HepG2 (cell line): Measurements from ENCODE around the gene KBTBD2. TPM values are rescaled to one million over a fixed set of nuclear protein-coding genes. Genes with fewer than 3 reads are reported as not detected.
"Not testable (repeated sequence)": the region's sequence is repeated elsewhere in the genome, so short reads cannot be mapped to it uniquely, and the experiment has no call there.

Source experiments
- ATAC-seq: fragments of 200-7000 bp; cut with Tn5 transposase; 3 replicates; pipeline ENCODE4 v1.9.1; 2020; ENCODE audit warnings: mild to moderate bottlenecking, moderate library complexity
- BruUV-seq: library from RNA; stranded (reverse); fragments of 400-500 nt; replicated peaks from 2 replicates; lab custom pipeline; 2021; lab: Mats Ljungman, UMichigan
- CTCF ChIA-PET: fragments of 300-600 bp; formaldehyde crosslinking; extraction: SDS; loops from one replicate; lab custom pipeline; 2021; ENCODE audit warnings: low total read pairs, inconsistent platforms, low intra/inter-chr PET ratio; lab: Yijun Ruan, JAX
- POLR2A ChIA-PET: fragments of 350-600 bp; sonication (Branson Sonifier 250); formaldehyde crosslinking; loops from one replicate; lab custom pipeline; 2020; ENCODE audit warnings: antibody characterized with exemption, inconsistent platforms; lab: Yijun Ruan, JAX
- DNase-seq: peaks from one replicate; pipeline ENCODE4 v3.0.0-alpha.2; 2015; ENCODE audit warnings: low spot score
- FAIRE-seq: peaks from 3 replicates; lab custom pipeline; 2011; peaks lifted over from hg19 to GRCh38; lab: Jason Lieb, UNC
- H2AFZ ChIP-seq: one replicate; pipeline ENCODE4 v1.6.1; 2011; ENCODE audit warnings: low read length, inconsistent platforms
- H3K27ac ChIP-seq: fragments of 300-600 bp; 3 replicates; pipeline ENCODE4 v1.8.0; 2011; ENCODE audit warnings: mixed run types, mild to moderate bottlenecking, mixed read lengths, low read length, inconsistent platforms; ENCODE audit not compliant: insufficient read depth; ENCODE audit errors: extremely low read length
- H3K27me3 ChIP-seq, 2 experiments: fragments of 200-600 bp in 1 of 2; 2 replicates in 1 of 2; 3 replicates in 1 of 2; pipeline versions ENCODE4 v1.6.0 to v1.8.0; 2011; ENCODE audit warnings: low read length in 2 of 2, mild to moderate bottlenecking in 2 of 2, moderate library complexity in 2 of 2, inconsistent platforms in 1 of 2; ENCODE audit not compliant: insufficient read depth in 2 of 2, control insufficient read depth in 1 of 2
- H3K36me3 ChIP-seq, 2 experiments: fragments of 200-600 bp in 1 of 2; replicated peaks in 1 of 2; 2 replicates in 1 of 2; 3 replicates in 1 of 2; pipeline versions ENCODE4 v1.5.1 to v1.8.0; 2011; ENCODE audit warnings: low read length in 2 of 2, inconsistent platforms in 1 of 2; ENCODE audit not compliant: insufficient read depth in 2 of 2, control insufficient read depth in 1 of 2
- H3K4me1 ChIP-seq: 2 replicates; pipeline ENCODE4 v1.5.1; 2012; ENCODE audit warnings: low read length, inconsistent platforms; ENCODE audit not compliant: insufficient read depth
- H3K4me2 ChIP-seq: 2 replicates; pipeline ENCODE4 v1.6.0; 2011; ENCODE audit warnings: low read depth, low read length, inconsistent platforms
- H3K4me3 ChIP-seq, 3 experiments: fragments of 200-600 bp in 1 of 3; sonication (generic), shearing (Covaris generic) in 1 of 3; replicated peaks in 1 of 3; 2 replicates each; pipeline ENCODE4 v1.5.1; 2011 to 2016; ENCODE audit warnings: low read length in 3 of 3, inconsistent platforms in 2 of 3, low read depth in 2 of 3, mild to moderate bottlenecking in 2 of 3, control low read depth in 1 of 3, mixed read lengths in 1 of 3; ENCODE audit not compliant: insufficient read depth in 1 of 3
- H3K79me2 ChIP-seq: one replicate; pipeline ENCODE4 v1.6.1; 2011; ENCODE audit warnings: low read length, inconsistent platforms; ENCODE audit not compliant: insufficient read depth
- H3K9ac ChIP-seq: 2 replicates; pipeline ENCODE4 v1.6.0; 2011; ENCODE audit warnings: mild to moderate bottlenecking, low read depth, low read length, inconsistent platforms; ENCODE audit not compliant: insufficient read depth
- H3K9me3 ChIP-seq: 2 replicates; pipeline ENCODE4 v1.5.1; 2012; ENCODE audit warnings: mild to moderate bottlenecking, low read length
- H4K20me1 ChIP-seq: 2 replicates; pipeline ENCODE4 v1.6.0; 2011; ENCODE audit warnings: inconsistent platforms, mild to moderate bottlenecking, low read length, moderate library complexity; ENCODE audit not compliant: insufficient read depth
- ESRRA ChIP-seq: sonication (generic); formaldehyde crosslinking; IDR thresholded peaks from 2 replicates; pipeline ENCODE4 v1.5.1; 2020; ENCODE audit warnings: mild to moderate bottlenecking, low read depth, missing genetic modification reagents
- IKZF1 ChIP-seq: fragments of 450-650 bp; IDR thresholded peaks from 2 replicates; pipeline ENCODE4 v1.7.1; 2016
- ZNF121 ChIP-seq: sonication (generic); formaldehyde crosslinking; IDR thresholded peaks from 2 replicates; pipeline ENCODE4 v1.5.0; 2020; ENCODE audit warnings: mild to moderate bottlenecking, missing genetic modification reagents
- ZNF205 ChIP-seq: IDR thresholded peaks from 2 replicates; pipeline ENCODE4 v1.6.1; 2018; ENCODE audit warnings: missing biosample characterization, missing genetic modification reagents
- ZNF792 ChIP-seq: IDR thresholded peaks from 2 replicates; pipeline ENCODE4 v1.6.1; 2016
- WGBS: methylation state at CpG from one replicate; pipeline ENCODE4 v1.1.6; 2017; ENCODE audit warnings: low lambda C conversion rate; 5-methylcytosine and 5-hydroxymethylcytosine counted together
- in situ Hi-C: cut with HindIII; loops from 2 replicates; pipeline ENCODE4 v1.10.0; 2017; ENCODE audit warnings: low pct_unique_long_range_greater_than_20kb; ENCODE audit not compliant: extremely low pct_ligation_motif_present
- intact Hi-C: fragments of 100-400 bp; cut with micrococcal nuclease; formaldehyde crosslinking; loops from one replicate; pipeline ENCODE4 v1.10.0; 2022; ENCODE audit not compliant: unreplicated experiment
- polyA plus RNA-seq, 8 experiments: library from polyadenylated mRNA; depleted of rRNA in 3 of 8; stranded (reverse) in 7 of 8; unstranded in 1 of 8; fragments of >200 nt; fragmentation: Illumina TruSeq in 4 of 8; extraction: Trizol in 4 of 8; gene quantifications; 2 replicates each; pipeline versions ENCODE4 v1.2.1 to v1.2.3, GENCODE V29; 2011 to 2016; ENCODE audit warnings: low read depth in 4 of 8, missing spikeins in 1 of 8, mixed read lengths in 1 of 8; ENCODE audit not compliant: insufficient read depth in 1 of 8
- total RNA-seq, 5 experiments: library from RNA; depleted of rRNA; stranded (reverse); fragments of >200 nt; fragmentation: Illumina TruSeq; extraction: Trizol; gene quantifications; 2 replicates each; pipeline ENCODE4 v1.2.3, GENCODE V29; 2016; ENCODE audit warnings: low read depth in 1 of 5

KBTBD2 gene
- total and polyA plus RNA-seq, 2 of the 13 experiments (the other 11 are each of a cell fraction or from before 2014, with no cell fraction given): 24.0 to 25.2 TPM

- H3K4me3 ChIP-seq, H3K9me3 ChIP-seq, H3K9ac ChIP-seq, FAIRE-seq, intact Hi-C loops, H3K27ac ChIP-seq, ATAC-seq, CTCF ChIA-PET, in situ Hi-C loops, H3K27me3 ChIP-seq, BruUV-seq, DNase-seq, POLR2A ChIA-PET, H2AFZ ChIP-seq, H3K4me2 ChIP-seq: not testable (repeated sequence)
- Histone ChIP-seq H4K20me1 (peaks cover 26% of the 10 kb centered on the region), H3K4me1 (peaks cover 30% of the 10 kb centered on the region), H3K79me2 (peaks cover 66% of the 10 kb centered on the region), H3K36me3 (peaks cover 0 to 20% of the 10 kb centered on the region in 2 experiments; a peak in 4 of 5 replicates)
- 97% methylated on average over 8 of the region's 8 CpGs for WGBS
Observed at GRCh38 chr7:32878023-32878422, 13.5 kb downstream of the KBTBD2 start.

GRCh38 chr7:32872421-32872820, 19.1 kb downstream of the KBTBD2 start:
- Histone ChIP-seq H3K4me3 (no peak overlapping the region), H3K27me3 (no peaks in the 10 kb centered on the region), H3K79me2 (peaks cover 15% of the 10 kb centered on the region), H4K20me1 (no peaks in the 10 kb centered on the region), H3K4me2 (no peak overlapping the region), H3K27ac (no peak overlapping the region), H2AFZ (no peak overlapping the region), H3K4me1 (no peaks in the 10 kb centered on the region), H3K9ac (no peak overlapping the region), H3K36me3 (peaks cover 13 to 53% of the 10 kb centered on the region in 2 experiments), H3K9me3 (no peaks in the 10 kb centered on the region)
- ATAC-seq: no peak
- in situ Hi-C loops (no loop called here), intact Hi-C loops (no loop called here)
- BruUV-seq: no TSS peak
- TF ChIP-seq ZNF121 (CRISPR knock-in tag): 0 out of 2 replicates have a peak, but pooled peaks have one; percentile 63
- TF ChIP-seq ZNF205 (CRISPR knock-in tag): no peak
- no peak for TF ChIP-seq ZNF792 (CRISPR knock-in tag)
- no peak for TF ChIP-seq ESRRA (CRISPR knock-in tag)
- no peak for TF ChIP-seq IKZF1
- CTCF ChIA-PET: no interaction called here
- 100% methylated on average over 2 of the region's 2 CpGs for WGBS
- POLR2A ChIA-PET: no interaction called here
- DNase-seq: no peak
- no peak for FAIRE-seq
